T-helper 9 cell (primary cell): ENCODE results near the gene TTLL10.
"Not testable (repeated sequence)": the region's sequence is repeated elsewhere in the genome, so short reads cannot be mapped to it uniquely, and the experiment has no call there.

Source experiments
- DNase-seq: peaks from one replicate; pipeline ENCODE4 v3.0.0-alpha.2; 2020

Gene TTLL10

GRCh38 chr1:1141911-1142250 lies 31.8 kb upstream of the TTLL10 start:
- no peak for DNase-seq

- DNase-seq = not testable (repeated sequence)
Observed at GRCh38 chr1:1142352-1142751, 31.3 kb upstream of the TTLL10 start.

DNA sequence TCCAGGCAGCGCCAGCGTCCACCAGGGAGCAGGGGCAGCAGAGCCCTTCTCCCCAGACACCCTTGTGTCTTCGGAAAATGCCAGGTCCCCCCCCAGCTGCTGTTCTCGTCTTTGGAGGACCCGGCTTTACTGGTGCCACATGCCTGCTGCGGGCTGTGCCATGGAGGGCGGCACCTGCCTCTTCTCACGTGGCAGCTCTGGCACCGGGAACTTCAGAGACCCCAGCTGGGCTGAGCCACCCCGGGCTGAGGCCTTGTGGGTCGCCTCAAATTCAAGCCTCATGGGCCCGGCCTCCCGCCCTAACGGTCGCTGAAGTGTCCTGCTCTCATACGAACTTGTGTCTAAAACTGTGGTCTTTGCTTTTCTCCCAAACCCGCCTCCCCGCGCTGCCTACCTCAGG lies 30.8 kb upstream of the TTLL10 start:
- DNase-seq = no peak

- DNase-seq = no peak
Observed at GRCh38 chr1:1143636-1144035, 30.0 kb upstream of the TTLL10 start.

GRCh38 chr1:1144122-1144842 lies 29.4 kb upstream of the TTLL10 start:
- DNase-seq = peak; percentile 51

GRCh38 chr1:1144843-1145546 lies 28.7 kb upstream of the TTLL10 start:
- DNase-seq = no peak

DNA sequence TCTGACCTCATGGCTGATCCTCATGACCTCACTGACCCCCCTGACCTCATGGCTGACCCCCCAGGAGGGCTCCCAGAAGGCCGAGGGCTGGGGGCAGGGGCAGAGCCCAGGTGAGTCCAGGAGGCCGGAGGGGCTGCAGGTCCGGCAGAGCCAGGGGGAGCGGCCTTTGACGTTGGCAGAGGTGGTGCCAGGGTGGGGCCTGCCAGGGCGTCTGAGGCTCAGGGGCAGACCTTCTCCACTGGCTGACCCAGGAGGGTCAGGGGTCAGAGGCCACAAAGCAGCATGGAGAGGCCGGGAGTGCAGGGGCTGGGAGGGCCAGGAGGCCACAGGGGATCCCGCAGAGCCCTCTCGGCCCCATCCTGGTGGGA lies 28.1 kb upstream of the TTLL10 start:
- no peak for DNase-seq

DNA sequence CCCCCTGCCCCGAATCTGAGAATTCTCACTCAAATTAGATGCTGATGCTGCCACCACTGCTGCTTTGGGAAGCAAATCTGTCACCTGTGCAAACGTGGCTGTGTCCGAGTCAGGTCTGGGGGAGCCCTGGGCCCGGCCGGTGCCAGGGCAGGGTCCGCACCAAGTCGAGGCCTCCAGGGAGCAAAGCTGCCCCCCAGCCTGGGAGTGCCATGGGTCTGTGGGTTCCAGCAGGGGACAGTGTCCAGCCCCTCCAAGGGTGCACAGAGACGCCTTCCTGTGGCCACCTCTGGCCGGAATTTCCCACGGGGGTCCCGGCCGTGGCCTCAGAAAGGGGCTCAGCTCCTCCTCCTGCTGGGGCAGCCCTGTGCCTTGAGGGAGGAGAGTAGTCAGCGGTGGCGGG lies 27.7 kb upstream of the TTLL10 start:
- no peak for DNase-seq

DNA sequence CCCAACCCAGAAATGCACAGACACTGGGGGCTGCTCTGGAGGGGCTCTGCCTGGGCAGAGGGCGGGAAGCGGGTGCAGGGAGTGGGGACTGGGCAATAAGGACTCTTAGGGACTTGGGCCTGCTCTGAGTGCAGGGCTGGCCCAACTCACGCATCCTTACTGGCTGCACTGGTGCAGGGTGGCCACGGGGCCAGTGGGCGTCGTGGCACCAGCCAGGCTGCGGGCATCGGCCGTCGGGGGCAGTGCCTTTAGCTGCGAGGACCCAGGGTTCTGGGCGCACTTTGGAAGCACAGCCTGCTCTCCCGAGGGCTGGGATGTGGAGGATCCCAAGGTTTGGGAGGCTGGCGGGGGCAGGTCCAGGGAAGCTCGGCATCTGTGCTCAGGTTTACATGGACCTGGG lies 27.1 kb upstream of the TTLL10 start:
- no peak for DNase-seq

GRCh38 chr1:1148061-1148460 lies 25.6 kb upstream of the TTLL10 start:
- no peak for DNase-seq

- no peak for DNase-seq
Observed at GRCh38 chr1:1148569-1148968, 25.1 kb upstream of the TTLL10 start.

DNA sequence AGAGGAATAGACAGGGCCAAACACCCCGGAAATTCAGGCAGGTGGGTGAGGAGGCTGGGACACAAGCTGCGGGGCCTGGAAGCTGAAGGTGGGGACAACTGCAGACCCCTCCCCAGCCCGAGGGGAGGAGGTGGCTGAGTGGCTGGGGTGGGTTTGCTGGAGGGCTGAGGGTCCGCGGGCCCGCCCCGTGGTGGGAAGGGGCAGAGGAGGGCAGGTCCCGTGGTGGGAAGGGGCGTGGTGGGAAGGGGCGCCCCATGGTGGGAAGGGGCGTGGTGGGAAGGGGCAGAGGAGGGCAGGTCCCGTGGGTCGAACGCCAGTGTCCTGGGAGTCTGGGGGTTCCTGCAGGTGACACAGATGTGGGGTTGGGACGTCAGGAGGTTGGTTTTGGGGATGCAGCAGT lies 24.3 kb upstream of the TTLL10 start:
- DNase-seq = no peak

DNA sequence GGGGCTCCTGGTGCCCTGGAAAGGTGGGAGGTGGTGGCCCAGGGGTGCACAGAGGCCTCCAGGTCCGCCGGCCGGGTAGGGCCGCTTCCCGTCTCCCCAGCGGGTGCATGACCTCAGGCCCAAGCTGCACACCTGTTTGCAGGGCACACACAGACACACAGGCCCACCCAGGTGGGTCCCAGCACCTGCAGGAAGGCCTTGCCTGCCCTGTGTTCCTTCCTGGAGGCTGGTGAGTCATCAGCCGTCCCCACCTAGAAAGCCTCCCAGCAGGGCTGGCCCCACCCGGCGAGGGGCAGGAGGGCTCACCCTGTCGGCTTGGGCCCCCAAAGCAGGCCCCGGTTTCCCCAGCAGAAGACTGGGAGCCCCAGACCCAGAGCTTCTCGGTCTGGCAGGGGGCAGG lies 23.6 kb upstream of the TTLL10 start:
- no peak for DNase-seq

DNA sequence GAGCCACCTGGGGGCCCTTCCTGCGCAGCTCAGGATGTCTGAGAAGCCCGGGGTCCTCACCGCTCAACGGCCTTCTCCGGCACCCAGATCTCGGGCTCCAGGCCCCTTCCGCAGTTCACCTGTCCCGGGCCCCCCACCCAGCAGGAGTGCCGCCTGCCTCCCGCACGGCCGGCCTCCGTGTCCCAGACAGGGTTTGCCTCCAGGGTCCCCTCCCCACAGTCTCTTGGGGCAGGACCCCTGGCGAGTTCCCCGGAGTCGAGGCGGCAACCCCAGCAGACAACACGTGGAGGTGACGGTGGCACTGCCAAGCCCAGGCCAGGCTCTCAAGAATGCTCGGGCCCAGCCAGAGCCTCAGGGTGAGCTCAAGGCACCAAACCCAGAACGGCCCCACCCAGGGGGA lies 22.4 kb upstream of the TTLL10 start:
- DNase-seq = no peak

GRCh38 chr1:1152431-1152830 lies 21.2 kb upstream of the TTLL10 start:
- DNase-seq = not testable (repeated sequence)

DNA sequence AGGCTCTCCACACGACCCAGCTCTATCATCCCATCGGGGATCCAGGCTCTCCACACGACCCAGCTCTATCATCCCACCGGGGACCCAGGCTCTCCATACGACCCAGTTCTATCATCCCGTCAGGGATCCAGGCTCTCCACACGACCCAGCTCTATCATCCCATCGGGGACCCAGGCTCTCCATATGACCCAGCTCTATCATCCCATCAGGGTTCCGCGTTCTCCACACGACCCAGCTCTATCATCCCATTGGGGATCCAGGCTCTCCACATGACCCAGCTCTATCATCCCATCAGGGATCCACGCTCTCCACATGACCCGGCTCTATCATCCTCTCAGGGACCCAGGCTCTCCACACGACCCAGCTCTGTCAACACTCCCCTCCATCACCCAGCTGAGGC lies 20.5 kb upstream of the TTLL10 start:
- not testable (repeated sequence) for DNase-seq

DNA sequence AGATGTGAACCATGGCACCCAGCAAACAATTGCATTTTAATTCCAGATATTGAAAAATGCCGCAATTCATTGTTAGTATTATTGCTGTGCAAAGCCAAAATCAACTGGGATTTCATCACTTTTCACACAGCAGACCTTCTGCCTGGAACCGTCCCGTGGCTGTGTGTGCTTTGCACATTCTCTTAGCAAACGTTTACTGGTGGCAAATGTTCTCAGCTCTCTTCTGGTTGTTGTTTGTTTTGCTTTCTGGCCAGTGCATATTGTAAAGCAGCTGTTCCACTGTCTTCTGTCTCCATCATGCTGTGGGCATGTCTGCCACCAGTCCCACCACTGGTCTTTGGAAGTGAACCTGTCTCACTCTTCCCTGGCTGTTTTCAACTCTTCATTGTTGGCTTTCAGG lies 19.8 kb upstream of the TTLL10 start:
- no peak for DNase-seq

DNA sequence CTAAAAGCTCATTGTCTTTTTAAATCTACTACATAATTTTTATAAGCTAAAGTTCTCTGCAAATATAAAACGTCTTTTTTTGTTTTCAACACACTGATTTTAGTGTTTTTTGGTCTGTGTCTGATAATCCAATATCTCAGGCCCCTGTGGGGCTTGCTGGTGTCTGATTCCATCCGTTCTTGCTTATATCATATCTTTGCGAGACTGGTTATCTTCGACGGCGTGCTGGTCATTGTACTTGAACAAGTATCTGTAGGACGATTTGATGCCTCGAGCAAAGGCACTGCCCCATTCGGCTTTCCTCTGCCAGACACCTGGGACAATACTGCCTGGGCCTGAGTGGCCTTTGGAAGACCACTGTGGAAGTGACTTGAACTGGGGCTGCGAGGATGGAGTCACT lies 18.4 kb upstream of the TTLL10 start:
- no peak for DNase-seq

DNA sequence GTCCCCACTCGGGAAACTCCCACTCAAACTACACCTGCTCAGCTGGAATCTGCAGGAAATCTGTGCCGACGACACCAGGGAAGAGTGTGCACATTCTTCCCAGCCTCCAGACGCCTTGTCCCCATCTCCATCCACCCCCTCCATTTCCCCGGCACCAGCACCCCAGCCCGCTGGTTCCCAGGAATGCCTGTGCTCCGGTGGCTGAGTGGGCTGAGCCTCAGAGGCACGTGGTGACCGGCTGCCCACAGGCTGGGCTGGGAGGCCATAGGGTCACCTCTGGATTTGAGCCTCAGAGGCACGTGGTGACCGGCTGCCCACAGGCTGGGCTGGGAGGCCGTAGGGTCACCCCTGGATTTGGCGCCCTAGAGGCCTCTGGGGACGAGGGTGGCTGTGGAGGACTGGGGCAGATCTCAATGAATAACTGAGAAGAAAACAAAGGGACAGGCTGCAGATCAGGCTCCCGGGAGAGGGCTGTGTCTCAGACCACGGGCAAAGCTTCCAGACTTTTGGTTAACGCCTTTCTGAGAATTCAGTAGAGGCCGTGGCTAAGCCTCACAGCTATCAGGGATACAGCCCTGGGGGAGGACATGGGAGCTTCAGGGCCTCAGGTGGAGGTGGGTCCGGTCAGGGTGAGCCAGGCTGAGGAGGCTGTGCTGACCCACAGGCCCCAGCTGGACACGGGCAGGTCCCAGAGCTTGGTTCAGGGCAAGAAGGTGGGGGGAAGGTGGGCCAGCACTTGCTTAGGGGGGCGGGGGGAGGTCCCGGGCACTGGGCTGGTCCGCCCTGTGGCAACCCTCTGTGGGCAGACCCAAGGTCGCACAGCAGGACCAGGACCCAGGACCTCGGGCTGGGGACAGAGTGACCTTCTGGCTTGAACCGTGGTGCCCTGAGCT lies 17.3 kb upstream of the TTLL10 start:
- DNase-seq = no peak

- no peak for DNase-seq
Observed at GRCh38 chr1:1157033-1157365, 16.7 kb upstream of the TTLL10 start.

GRCh38 chr1:1157426-1157913 lies 16.2 kb upstream of the TTLL10 start:
- peak; percentile 48 for DNase-seq

DNA sequence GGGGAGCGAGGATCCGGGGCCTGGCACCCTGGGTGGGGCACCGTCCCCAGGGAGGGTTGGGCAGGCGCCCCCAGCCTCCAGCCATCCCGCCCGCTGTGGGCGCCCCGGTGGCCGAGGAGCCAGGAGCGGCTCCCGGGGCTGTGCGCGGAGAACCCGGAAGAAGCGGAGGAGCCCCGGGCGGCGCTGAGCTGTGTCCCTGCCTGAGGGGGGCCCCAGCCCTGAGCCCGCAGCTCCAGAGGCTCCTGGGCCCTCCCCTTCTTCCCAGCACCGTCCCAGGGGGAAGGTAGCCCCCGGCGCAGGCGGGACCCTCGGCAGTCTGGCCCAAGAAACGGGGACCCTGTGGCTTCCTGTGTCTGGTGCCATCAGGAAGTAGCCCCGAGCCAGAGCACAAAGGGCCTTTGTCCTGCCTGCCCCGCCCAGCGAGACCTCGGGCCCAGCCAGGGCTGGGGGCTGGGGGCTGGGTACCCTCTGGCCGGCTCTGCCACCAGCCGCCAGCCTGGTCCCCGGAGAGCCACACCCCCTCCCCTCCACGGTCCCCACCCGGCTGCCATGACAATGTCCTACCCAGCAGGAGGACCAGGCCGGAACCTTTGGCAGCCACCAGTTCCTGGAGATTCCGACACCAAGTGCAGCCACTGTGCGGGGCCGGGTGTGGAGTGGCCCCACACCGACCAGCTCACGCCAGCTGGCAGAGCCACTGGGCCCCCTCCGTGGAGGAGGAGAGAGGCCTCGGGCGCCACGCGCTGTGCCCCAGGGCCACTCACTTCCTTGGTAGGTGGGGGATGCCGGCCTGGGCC lies 15.6 kb upstream of the TTLL10 start:
- no peak for DNase-seq
